HG03175 (cell line): ENCODE results near the gene COPG2.

Experiments used
- ATAC-seq: cut with Tn5 transposase; IDR thresholded peaks from one replicate; pipeline ENCODE4 v1.9.1; 2021; ENCODE audit warnings: mild to moderate bottlenecking, moderate library complexity; ENCODE audit not compliant: unreplicated experiment

COPG2 gene

GRCh38 chr7:130506358-130506757 is 162.2 kb downstream of the COPG2 start:
- ATAC-seq, result no peak

- ATAC-seq, result no peak
Measured at GRCh38 chr7:130505753-130506152, 162.8 kb downstream of the COPG2 start.

- no peak for ATAC-seq
Measured at GRCh38 chr7:130500910-130501309, 167.6 kb downstream of the COPG2 start.

- ATAC-seq, result no peak
Measured at GRCh38 chr7:130500463-130500862, 168.1 kb downstream of the COPG2 start.

- ATAC-seq, result no peak
Measured at GRCh38 chr7:130494431-130494858, 174.1 kb downstream of the COPG2 start.

GRCh38 chr7:130493275-130493873 is 175.2 kb downstream of the COPG2 start:
- ATAC-seq, result no peak

GRCh38 chr7:130492523-130493274 is 175.8 kb downstream of the COPG2 start:
- ATAC-seq, result no peak

GRCh38 chr7:130491841-130492522 is 176.6 kb downstream of the COPG2 start, which contains the start of gene MEST:
TSS of gene MEST (plus strand) at chr7:130492085. CDS start at chr7:130492314, 229 bp downstream.
- no peak for ATAC-seq

- no peak for ATAC-seq
Measured at GRCh38 chr7:130490888-130491804, 177.4 kb downstream of the COPG2 start.

GRCh38 chr7:130490311-130490791 is 178.2 kb downstream of the COPG2 start:
- ATAC-seq, result no peak

GRCh38 chr7:130489140-130489983 is 179.2 kb downstream of the COPG2 start:
- no peak for ATAC-seq

GRCh38 chr7:130488392-130489139 is 180.0 kb downstream of the COPG2 start:
- ATAC-seq, result no peak

GRCh38 chr7:130486954-130487436 is 181.6 kb downstream of the COPG2 start:
- ATAC-seq, result no peak

- ATAC-seq, result peak; percentile 56
Measured at GRCh38 chr7:130486114-130486953, 182.2 kb downstream of the COPG2 start.

GRCh38 chr7:130485734-130486113 is 182.8 kb downstream of the COPG2 start:
- no peak for ATAC-seq

- ATAC-seq, result no peak
Measured at GRCh38 chr7:130483031-130483430, 185.5 kb downstream of the COPG2 start.

- ATAC-seq, result no peak
Measured at GRCh38 chr7:130481898-130482297, 186.7 kb downstream of the COPG2 start.
